Measurements from ENCODE around the gene MYOM1.

DNA sequence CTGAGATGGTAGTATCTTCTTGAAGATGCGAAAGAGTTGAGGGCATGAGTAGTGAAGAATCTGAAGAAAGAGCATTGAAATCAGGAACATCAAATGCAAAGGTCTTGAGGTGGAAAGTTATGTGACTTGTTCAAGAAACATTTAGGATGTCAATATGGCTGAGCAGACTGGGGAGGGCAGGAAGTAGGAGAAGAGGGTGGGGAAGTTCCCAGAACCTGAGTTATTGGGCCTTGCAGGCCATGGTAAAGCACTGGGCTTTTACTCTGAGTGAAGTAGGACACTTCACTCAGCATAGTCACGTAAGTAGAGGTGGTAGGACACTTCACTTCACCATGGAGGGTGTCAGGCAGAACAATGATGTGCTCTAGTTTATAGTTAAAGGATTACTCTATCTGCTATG is 16.1 kb upstream of the MYOM1 start:
- TF ChIP-seq EP300 (IDR thresholded peaks at IDR 0.05), result no peak
- no peak for TF ChIP-seq POLR2AphosphoS5 (IDR thresholded peaks at IDR 0.05)

Measured in sigmoid colon (tissue), 4 donors.